ENCODE measurements around the gene DIAPH2.

DIAPH2 gene

DNA sequence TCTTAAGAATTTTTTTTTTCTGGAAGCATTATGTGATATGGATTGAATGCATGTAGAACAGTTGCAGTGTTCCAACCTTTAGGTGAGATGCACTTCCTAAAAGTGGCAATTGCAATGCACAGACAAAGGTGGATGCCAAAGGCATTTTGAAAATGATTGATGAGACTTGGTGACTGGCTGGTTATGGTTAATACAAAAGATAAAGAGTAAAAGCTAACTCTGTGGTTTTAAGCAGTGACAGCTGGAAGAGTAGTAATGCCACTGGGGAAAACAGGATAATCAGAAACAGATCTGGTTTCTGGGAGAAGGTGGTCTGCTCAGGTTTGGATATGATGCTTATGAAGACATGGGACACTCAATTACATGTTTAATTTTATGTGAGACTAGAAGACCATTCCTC lies 544.7 kb downstream of the DIAPH2 start:
- Histone ChIP-seq H3K36me3 (ENCODE audit: insufficient read depth, low read length) (no peaks in the 10 kb centered on the region), H3K4me3 (ENCODE audit: low read length) (no peak overlapping the region), H3K27me3 (ENCODE audit: insufficient read depth, low read length) (no peaks in the 10 kb centered on the region), H3K9me3 (ENCODE audit: low read length) (no peaks in the 10 kb centered on the region), H3K4me1 (ENCODE audit: insufficient read depth, low read length) (peaks cover 2% of the 10 kb centered on the region), H2AFZ (ENCODE audit: low read depth, low read length) (no peak overlapping the region)

GRCh38 chrX:97230948-97231347 lies 546.3 kb downstream of the DIAPH2 start:
- peaks cover 2% of the 10 kb centered on the region for H3K4me1 ChIP-seq (ENCODE audit: insufficient read depth, low read length)
- H3K27me3 ChIP-seq (ENCODE audit: insufficient read depth, low read length), result no peaks in the 10 kb centered on the region
- no peak overlapping the region for H3K4me3 ChIP-seq (ENCODE audit: low read length)
- no peak overlapping the region for H2AFZ ChIP-seq (ENCODE audit: low read depth, low read length)
- H3K9me3 ChIP-seq (ENCODE audit: low read length), result no peaks in the 10 kb centered on the region
- no peaks in the 10 kb centered on the region for H3K36me3 ChIP-seq (ENCODE audit: insufficient read depth, low read length)

- no peaks in the 10 kb centered on the region for H3K36me3 ChIP-seq (ENCODE audit: insufficient read depth, low read length)
- no peak overlapping the region for H2AFZ ChIP-seq (ENCODE audit: low read depth, low read length)
- H3K4me1 ChIP-seq (ENCODE audit: insufficient read depth, low read length), result peaks cover 4% of the 10 kb centered on the region
- no peaks in the 10 kb centered on the region for H3K9me3 ChIP-seq (ENCODE audit: low read length)
- no peak overlapping the region for H3K4me3 ChIP-seq (ENCODE audit: low read length)
- no peaks in the 10 kb centered on the region for H3K27me3 ChIP-seq (ENCODE audit: insufficient read depth, low read length)
These were observed 549.9 kb downstream of the DIAPH2 start for GRCh38 chrX:97234471-97235081.

DNA sequence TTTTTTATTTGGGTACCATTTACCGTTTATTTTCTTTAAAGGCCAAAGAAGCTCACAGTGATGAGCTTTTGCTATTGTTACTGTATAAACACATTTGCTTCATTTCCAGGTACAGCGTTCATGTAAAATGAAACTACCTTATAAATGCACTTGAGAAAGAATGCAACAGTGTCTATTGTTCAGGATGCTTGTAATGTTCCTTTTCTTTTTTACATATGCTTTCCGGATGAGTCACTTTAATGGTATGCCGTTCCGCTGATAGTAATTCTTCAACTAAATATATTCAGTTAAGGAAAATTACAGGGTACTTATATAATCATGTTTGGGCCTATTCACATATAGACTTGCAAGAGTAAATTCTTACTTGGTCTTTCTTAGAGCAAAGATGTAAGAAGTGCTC lies 554.0 kb downstream of the DIAPH2 start:
- Histone ChIP-seq H3K4me1 (ENCODE audit: insufficient read depth, low read length) (peaks cover 4% of the 10 kb centered on the region), H3K36me3 (ENCODE audit: insufficient read depth, low read length) (no peaks in the 10 kb centered on the region), H3K4me3 (ENCODE audit: low read length) (no peak overlapping the region), H2AFZ (ENCODE audit: low read depth, low read length) (no peak overlapping the region), H3K27me3 (ENCODE audit: insufficient read depth, low read length) (no peaks in the 10 kb centered on the region), H3K9me3 (ENCODE audit: low read length) (no peaks in the 10 kb centered on the region)

DNA sequence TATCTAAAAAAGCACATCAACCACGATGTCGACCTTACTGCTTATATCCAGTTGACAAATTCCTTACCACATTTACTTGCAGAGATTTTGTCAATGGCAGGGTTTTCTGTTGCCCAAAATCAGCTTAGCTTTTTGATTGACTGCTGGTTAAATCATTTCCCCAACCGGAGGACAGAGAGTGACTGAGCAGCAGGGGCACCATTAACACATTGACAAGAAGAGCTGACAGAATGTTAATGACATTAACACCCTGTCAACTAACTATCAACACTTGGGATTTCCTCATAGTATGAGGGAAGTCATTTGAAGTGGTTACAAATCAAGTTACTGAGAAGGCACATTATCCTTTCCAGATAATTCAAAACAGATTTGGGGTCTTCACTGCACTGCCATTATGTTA lies 567.5 kb downstream of the DIAPH2 start:
- Histone ChIP-seq H3K27me3 (ENCODE audit: insufficient read depth, low read length) (no peaks in the 10 kb centered on the region), H3K4me1 (ENCODE audit: insufficient read depth, low read length) (no peaks in the 10 kb centered on the region), H3K36me3 (ENCODE audit: insufficient read depth, low read length) (no peaks in the 10 kb centered on the region), H3K4me3 (ENCODE audit: low read length) (no peak overlapping the region), H3K9me3 (ENCODE audit: low read length) (no peaks in the 10 kb centered on the region), H2AFZ (ENCODE audit: low read depth, low read length) (no peak overlapping the region)

GRCh38 chrX:97260679-97261078 lies 576.0 kb downstream of the DIAPH2 start:
- Histone ChIP-seq H3K9me3 (ENCODE audit: low read length) (no peaks in the 10 kb centered on the region), H3K36me3 (ENCODE audit: insufficient read depth, low read length) (no peaks in the 10 kb centered on the region), H2AFZ (ENCODE audit: low read depth, low read length) (no peak overlapping the region), H3K27me3 (ENCODE audit: insufficient read depth, low read length) (no peaks in the 10 kb centered on the region), H3K4me1 (ENCODE audit: insufficient read depth, low read length) (no peaks in the 10 kb centered on the region), H3K4me3 (ENCODE audit: low read length) (no peak overlapping the region)

GRCh38 chrX:97266406-97267121 lies 581.9 kb downstream of the DIAPH2 start:
- H2AFZ ChIP-seq (ENCODE audit: low read depth, low read length), result no peak overlapping the region
- H3K9me3 ChIP-seq (ENCODE audit: low read length), result no peaks in the 10 kb centered on the region
- H3K36me3 ChIP-seq (ENCODE audit: insufficient read depth, low read length), result no peaks in the 10 kb centered on the region
- H3K27me3 ChIP-seq (ENCODE audit: insufficient read depth, low read length), result no peaks in the 10 kb centered on the region
- peaks cover 5% of the 10 kb centered on the region for H3K4me1 ChIP-seq (ENCODE audit: insufficient read depth, low read length)
- no peak overlapping the region for H3K4me3 ChIP-seq (ENCODE audit: low read length)

DNA sequence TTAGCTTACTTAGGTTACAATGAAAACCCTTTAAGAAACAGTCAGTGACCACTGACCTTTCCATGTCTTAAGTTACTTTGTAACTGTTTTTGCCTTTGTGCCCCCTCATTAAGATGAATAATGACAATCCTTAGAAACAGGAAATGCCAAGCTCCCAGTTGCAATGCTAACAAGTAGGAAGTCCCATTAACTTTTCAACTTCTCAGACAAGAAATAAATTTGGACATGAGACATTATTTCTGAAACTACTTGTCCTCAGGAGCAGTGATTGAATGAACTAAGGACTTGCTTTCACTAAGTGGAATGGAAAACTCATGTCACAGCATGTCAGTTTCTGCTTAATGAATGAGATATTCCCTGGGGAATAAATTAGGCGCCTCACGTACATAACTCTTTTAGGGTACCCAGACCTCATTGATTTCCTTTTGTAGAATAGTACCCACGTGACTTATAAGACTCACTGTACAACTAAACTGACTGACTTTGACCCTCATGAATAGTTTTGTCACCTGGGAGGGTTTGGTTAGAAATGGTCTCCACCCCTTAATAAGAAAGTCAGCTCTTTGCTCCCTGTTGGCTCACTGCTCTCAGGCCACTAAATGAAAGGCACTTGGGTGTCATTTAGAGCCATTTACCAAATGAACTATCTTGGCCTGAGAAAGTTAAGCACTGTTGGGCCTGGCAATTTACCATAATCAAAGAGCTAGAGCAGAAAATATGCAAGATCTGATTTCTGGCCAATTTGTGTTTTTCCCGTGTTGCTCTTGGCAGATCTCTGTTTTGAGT lies 582.9 kb downstream of the DIAPH2 start:
- no peaks in the 10 kb centered on the region for H3K27me3 ChIP-seq (ENCODE audit: insufficient read depth, low read length)
- H3K4me3 ChIP-seq (ENCODE audit: low read length), result no peak overlapping the region
- peaks cover 5% of the 10 kb centered on the region for H3K4me1 ChIP-seq (ENCODE audit: insufficient read depth, low read length)
- peak overlapping the region; percentile 69 for H2AFZ ChIP-seq (ENCODE audit: low read depth, low read length)
- no peaks in the 10 kb centered on the region for H3K9me3 ChIP-seq (ENCODE audit: low read length)
- H3K36me3 ChIP-seq (ENCODE audit: insufficient read depth, low read length), result no peaks in the 10 kb centered on the region

DNA sequence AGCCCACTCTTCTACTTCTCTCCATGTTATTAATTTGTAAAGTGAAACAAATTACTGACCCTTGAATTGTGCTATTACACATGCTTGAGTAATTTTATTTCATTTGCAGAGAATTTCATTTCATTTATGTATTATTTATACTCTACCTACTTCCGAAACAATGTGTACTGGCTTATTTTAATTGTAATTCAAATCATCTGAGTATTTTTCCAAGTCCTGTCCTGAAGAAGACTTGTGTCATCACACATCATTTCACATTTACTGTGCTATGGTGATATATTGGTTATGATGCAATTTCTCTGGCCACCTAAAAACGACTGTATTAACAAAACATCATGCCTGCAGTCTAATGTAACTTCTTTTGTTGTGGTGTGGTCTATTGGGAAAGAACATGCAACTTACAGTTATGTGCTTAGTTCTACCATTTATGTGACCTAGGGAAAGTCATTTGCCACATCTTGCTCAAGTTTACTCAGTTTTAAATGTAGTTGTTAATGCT lies 583.6 kb downstream of the DIAPH2 start:
- H3K36me3 ChIP-seq (ENCODE audit: insufficient read depth, low read length), result no peaks in the 10 kb centered on the region
- no peak overlapping the region for H2AFZ ChIP-seq (ENCODE audit: low read depth, low read length)
- H3K27me3 ChIP-seq (ENCODE audit: insufficient read depth, low read length), result no peaks in the 10 kb centered on the region
- peaks cover 5% of the 10 kb centered on the region for H3K4me1 ChIP-seq (ENCODE audit: insufficient read depth, low read length)
- H3K9me3 ChIP-seq (ENCODE audit: low read length), result no peaks in the 10 kb centered on the region
- no peak overlapping the region for H3K4me3 ChIP-seq (ENCODE audit: low read length)

- H3K36me3 ChIP-seq (ENCODE audit: insufficient read depth, low read length), result no peaks in the 10 kb centered on the region
- H3K4me3 ChIP-seq (ENCODE audit: low read length), result no peak overlapping the region
- no peaks in the 10 kb centered on the region for H3K27me3 ChIP-seq (ENCODE audit: insufficient read depth, low read length)
- H3K9me3 ChIP-seq (ENCODE audit: low read length), result no peaks in the 10 kb centered on the region
- H2AFZ ChIP-seq (ENCODE audit: low read depth, low read length), result no peak overlapping the region
- no peaks in the 10 kb centered on the region for H3K4me1 ChIP-seq (ENCODE audit: insufficient read depth, low read length)
These were observed 599.9 kb downstream of the DIAPH2 start for GRCh38 chrX:97284531-97284930.

DNA sequence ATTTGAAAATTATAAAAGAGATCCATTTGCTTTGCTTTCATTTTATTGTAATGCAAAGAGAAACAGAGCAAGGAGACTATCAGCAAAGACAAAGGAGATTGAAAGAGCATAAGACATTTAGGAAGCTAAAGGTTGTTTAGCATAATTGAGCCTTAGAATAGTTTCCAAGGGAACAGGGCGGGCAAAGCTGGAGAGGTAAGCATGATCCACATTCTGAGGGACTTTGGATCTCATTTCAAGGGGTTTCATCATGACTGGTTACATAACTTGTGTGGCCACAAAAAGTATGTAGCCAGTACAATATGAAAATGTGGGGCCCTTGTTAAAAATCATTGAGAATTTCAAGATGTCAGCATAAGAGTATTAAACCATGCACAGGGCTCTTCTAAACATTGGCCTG lies 605.6 kb downstream of the DIAPH2 start:
- no peak overlapping the region for H2AFZ ChIP-seq (ENCODE audit: low read depth, low read length)
- H3K9me3 ChIP-seq (ENCODE audit: low read length), result no peaks in the 10 kb centered on the region
- H3K4me1 ChIP-seq (ENCODE audit: insufficient read depth, low read length), result no peaks in the 10 kb centered on the region
- H3K27me3 ChIP-seq (ENCODE audit: insufficient read depth, low read length), result no peaks in the 10 kb centered on the region
- no peak overlapping the region for H3K4me3 ChIP-seq (ENCODE audit: low read length)
- H3K36me3 ChIP-seq (ENCODE audit: insufficient read depth, low read length), result no peaks in the 10 kb centered on the region

GRCh38 chrX:97294041-97294440 lies 609.4 kb downstream of the DIAPH2 start:
- no peak overlapping the region for H3K4me3 ChIP-seq (ENCODE audit: low read length)
- H3K27me3 ChIP-seq (ENCODE audit: insufficient read depth, low read length), result no peaks in the 10 kb centered on the region
- no peaks in the 10 kb centered on the region for H3K36me3 ChIP-seq (ENCODE audit: insufficient read depth, low read length)
- no peaks in the 10 kb centered on the region for H3K9me3 ChIP-seq (ENCODE audit: low read length)
- no peak overlapping the region for H2AFZ ChIP-seq (ENCODE audit: low read depth, low read length)
- no peaks in the 10 kb centered on the region for H3K4me1 ChIP-seq (ENCODE audit: insufficient read depth, low read length)

DNA sequence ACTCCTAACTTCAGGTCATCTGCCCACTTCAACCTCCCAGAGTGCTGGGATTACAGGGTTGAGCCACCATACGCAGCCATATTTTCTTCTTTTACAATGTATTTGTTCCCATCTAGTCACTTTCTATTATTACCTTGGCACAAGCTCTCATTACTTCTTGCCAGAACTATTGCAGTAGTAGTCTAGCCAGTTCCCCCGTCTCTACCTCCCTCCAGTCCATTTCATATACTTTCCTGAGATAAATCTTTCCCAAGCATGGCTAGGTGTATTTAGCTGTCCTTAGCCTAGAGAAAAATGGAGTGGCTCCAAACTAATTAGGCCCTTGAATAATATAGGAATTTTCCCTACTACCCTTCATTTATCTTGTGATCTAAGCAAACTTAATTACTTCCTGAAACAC lies 611.3 kb downstream of the DIAPH2 start:
- H2AFZ ChIP-seq (ENCODE audit: low read depth, low read length), result no peak overlapping the region

More for the DNA sequence above, 611.3 kb downstream of the DIAPH2 start:
- Histone ChIP-seq H3K27me3 (ENCODE audit: insufficient read depth, low read length) (no peaks in the 10 kb centered on the region), H3K9me3 (ENCODE audit: low read length) (no peaks in the 10 kb centered on the region), H3K36me3 (ENCODE audit: insufficient read depth, low read length) (no peaks in the 10 kb centered on the region), H3K4me1 (ENCODE audit: insufficient read depth, low read length) (no peaks in the 10 kb centered on the region), H3K4me3 (ENCODE audit: low read length) (no peak overlapping the region)
